GM12891 (cell line): Measurements from ENCODE around the gene LIPC.

Experiments used
- POLR2A ChIP-seq: IDR thresholded peaks from 2 replicates; pipeline ENCODE4 v1.6.1; 2011; ENCODE audit warnings: low read depth, low read length, control low read depth
- POLR2AphosphoS5 ChIP-seq: IDR thresholded peaks from 2 replicates; pipeline ENCODE4 v1.6.1; 2011; ENCODE audit warnings: low read depth, low read length, control low read depth
- SPI1 ChIP-seq: IDR thresholded peaks from 2 replicates; pipeline ENCODE4 v1.6.1; 2011; ENCODE audit warnings: low read depth, low read length, control low read depth
- TAF1 ChIP-seq: IDR thresholded peaks from 2 replicates; pipeline ENCODE4 v1.6.1; 2011; ENCODE audit warnings: low read depth, low read length, control low read depth

DNA sequence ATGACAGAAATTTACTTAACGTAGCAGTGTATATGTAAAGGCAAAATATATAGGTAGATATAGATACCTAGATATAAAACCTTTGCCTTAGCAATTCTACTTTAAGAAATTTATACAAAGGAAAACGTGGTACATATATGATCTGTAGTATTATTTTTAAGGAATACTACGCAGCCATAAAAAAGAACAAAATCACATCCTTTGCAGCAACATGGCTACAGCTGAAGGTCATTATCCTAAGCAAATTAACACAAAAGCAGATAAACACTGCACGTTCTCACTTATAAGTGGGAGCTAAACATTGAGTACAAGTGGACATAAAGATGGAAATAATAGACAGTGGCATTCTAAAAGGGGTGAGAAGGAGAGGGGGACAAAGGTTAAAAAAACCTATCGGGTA is 14.8 kb upstream of the LIPC start:
- TF ChIP-seq SPI1, result no peak
- TF ChIP-seq POLR2A, result no peak
- no peak for TF ChIP-seq POLR2AphosphoS5
- TF ChIP-seq TAF1, result no peak
